HG02870 (cell line): ENCODE results near the gene GAMT.
A peak's percentile ranks its signal among the peaks of the same experiment; 100 is the strongest.
"Not testable (repeated sequence)": the region's sequence is repeated elsewhere in the genome, so short reads cannot be mapped to it uniquely, and the experiment has no call there.

Experiments used
- ATAC-seq: cut with Tn5 transposase; IDR thresholded peaks from one replicate; pipeline ENCODE4 v1.9.1; 2021; ENCODE audit warnings: mild to moderate bottlenecking, moderate library complexity; ENCODE audit not compliant: unreplicated experiment

Gene GAMT

GRCh38 chr19:1401138-1401888, at the start of gene GAMT:
GAMT (minus strand) TSS chr19:1401542; CDS start chr19:1401476, 66 bp downstream.
- no peak for ATAC-seq

DNA sequence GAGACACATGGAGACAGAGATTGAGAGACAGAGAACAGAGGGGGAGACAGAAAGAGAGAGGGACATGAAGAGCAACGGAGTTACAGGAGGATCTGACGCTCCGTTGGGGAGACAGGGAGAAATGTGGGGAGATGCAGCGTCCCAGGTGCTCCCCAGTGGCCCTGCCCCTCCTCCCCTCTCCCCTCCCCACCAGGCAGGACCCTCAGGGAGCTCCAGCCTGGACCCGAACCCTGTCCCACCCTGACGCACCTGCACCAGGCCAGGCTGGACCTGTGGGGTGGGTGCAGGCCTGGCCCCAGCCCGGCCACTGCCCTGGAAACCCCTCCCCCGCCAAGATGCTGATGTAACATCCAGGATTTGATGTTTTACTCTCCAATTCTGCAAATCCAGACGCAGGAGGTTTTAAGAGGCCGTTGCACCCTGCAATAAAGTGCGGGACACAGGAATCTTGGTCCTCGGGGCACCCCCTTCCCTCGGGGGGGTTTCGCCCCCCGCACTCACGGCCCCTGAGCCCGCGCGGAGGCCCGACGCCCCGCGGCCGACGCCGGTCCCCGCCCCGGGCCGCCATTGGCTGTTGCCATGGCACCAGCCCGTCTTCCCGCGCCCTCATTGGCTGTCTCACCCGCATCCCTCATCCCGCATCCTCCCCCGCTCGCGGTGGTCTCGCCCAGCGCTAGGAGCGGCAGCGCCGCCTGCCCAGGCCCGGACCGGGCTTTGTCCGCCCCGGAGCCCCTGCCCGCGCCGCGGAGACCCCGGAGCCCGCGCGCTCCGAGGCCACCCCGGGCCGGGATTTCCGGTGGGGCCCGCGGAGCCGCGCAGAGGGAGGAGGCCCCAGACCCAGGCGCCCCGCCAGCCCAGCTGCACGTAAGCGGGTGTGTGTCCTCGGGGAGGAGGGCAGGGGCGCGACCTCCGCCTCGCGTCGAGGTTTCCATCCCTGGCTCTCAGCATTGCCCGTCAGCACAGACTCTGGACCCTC, 48.4 kb upstream of the GAMT start, which contains the start of gene APC2:
TSS of gene APC2 (plus strand) at position 655 of the 976 bp plus-strand sequence. CDS start 2,881 bp downstream, outside the sequence.
- no peak for ATAC-seq

GRCh38 chr19:1447944-1448343, 46.6 kb upstream of the GAMT start:
- ATAC-seq = no peak

DNA sequence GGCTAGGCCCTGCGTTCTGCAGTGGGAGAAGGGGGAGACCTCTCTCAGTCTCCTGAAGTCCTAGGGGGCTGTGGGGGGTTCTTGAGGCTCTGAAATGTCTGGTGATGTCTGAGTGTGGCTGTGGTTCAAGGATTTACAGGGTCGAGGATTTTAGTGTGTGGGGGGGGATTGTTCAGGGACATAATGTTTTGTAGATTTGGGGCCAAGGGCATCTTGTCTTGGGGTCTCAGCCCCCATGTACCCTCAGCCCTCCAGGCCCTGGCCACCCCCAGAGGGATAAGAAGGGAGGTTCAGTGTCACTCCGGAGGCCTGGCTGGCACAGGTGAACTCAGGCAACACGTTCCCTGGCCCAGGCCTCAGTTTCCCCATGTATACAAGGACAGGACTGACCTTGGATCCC, 46.2 kb upstream of the GAMT start:
- ATAC-seq = no peak

DNA sequence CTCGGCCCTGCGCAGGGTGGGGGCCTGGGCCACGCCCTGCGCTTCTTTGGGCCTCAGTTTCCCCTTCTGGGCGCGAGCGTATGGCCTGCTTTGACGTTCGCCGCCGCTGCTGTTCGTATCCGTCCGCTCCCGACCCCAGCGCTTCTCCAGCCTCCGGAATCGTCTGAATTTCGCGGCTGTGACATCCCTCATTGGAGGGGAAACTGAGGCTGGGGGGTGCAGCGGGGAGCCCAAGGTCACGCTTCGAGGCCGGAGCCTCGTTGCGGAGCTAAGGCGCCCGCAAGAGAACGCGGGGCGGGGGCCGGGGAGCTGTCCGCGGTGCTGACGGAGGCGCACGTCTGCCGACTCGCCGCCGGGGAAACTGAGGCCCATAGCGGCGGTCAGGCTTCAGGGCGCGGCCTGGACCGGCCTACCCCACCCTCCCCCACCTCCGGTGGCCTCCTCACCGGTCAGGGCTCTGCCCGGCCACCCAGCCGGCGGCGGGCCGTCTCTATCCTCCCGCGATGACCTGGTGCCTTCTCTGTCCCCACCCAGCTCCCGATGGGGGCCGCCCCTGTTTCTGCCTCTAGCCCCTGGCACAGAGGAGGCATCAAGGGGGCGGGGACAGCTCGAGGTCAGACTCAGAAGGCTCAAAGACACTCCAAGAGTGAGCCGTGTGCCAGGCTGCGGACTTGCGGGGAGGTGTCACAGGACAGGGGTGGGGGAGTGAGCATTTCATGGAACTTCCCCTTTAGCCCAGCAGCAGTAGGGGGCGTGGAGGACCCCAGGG, 45.6 kb upstream of the GAMT start:
- no peak for ATAC-seq

DNA sequence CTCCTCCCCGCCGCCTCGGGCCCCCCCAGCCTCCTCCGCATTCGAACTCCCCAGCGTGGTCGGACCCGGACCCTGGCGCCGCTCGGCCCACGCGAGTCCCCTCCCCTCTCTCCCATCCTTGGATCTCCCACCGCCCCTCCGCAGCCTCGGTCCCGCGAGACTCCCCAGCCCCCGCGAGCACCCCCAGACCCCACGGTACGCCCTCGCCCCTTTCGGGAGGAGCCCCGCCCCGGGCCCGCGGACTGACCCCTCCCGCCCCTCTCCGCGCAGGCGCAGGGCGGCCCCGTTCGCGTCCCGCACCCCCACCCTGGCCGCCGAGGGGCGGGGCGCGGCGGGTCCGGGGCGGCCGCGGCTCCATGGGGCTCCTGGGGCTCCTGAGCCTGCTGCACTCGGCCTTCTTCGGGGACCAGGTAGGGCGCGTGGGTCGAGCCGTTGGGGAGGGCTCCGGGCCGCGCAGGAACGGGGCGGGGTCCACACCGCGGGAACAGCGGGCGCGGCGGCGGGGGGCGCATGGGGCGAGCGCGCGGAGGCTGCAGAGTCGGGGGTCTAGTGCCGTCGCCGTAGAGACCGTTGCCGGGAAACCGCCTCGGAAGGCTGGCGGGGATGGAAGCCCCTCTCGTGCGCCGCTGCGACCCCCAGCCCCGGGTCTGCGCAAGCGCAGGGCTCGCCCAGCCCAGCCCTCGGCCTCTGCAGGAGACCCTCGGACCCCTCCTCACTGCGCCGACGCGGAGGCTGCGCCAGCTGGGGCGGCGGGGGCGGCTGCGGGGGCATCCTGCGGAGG, 44.8 kb upstream of the GAMT start:
- no peak for ATAC-seq

DNA sequence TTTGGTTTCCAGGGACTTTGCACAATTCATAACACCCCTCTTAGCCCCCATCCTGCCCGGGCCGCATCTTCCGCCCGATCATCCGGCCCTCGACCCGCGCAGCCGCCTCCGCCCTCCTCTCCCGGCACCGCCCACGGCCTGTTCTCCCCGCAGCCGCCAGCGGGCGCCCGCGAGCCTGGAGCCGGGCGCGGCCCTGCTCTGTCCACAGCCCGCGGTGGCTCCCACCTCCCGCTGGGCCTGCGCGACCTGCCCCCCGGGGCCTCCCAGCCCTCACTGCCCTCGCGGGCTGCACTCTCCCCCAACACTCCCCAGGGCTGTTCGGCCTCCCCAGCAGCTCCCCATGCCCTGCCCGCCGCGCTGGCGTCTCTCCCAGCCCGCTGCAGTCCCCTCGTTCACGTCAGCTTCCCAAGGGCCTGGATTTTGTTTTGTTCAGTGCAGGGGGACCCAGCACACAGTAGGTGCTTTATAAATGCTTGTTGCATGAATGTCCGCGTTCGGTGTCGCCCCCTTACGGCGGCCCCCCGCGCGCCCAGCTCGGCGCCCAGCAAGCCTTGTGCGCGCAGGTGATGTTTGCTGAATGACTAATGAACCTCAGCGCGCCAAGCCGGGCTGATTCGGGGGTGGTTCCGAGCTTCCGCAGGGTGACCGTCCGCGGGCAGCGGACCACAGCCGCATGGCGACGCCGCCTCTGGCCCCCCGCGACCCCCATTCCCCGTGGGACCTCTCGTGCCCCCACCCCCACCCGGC, 44.0 kb upstream of the GAMT start:
- peak; percentile 67 for ATAC-seq

DNA sequence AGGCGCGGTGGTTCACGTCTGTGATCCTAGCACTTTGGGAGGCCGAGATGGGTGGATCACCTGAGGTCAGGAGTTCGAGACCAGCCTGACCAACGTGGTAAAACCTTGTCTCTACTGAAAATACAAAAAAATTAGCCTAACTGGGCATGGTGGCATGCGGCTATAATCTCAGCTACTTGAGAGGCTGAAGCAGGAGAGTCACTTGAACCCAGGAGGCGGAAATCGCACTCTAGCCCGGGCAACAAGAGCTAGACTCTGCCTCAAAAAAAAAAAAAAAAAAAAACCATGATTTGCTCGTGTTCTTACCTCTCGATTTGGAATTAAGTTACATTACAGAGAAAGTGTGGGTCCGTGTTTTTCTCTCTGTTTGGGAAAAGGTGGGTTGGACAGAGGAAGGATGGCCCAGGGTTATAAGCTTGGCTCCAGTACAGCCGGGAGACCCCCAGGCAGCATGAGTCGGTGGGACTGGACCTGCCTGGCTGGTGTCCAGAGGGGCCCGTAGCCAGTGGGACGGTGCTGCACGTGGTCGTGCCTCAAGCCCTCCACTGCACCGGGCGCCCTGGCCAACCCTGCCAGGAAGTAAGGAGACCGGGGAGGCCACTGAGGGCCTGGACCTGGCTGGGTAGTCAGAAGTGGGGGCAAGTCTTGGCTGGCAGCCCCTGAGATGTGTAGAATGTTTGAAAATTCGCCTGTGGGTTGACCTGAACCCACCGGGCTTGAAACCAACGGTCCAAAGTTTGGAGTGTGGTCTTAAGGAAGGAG, 40.5 kb upstream of the GAMT start:
- no peak for ATAC-seq

DNA sequence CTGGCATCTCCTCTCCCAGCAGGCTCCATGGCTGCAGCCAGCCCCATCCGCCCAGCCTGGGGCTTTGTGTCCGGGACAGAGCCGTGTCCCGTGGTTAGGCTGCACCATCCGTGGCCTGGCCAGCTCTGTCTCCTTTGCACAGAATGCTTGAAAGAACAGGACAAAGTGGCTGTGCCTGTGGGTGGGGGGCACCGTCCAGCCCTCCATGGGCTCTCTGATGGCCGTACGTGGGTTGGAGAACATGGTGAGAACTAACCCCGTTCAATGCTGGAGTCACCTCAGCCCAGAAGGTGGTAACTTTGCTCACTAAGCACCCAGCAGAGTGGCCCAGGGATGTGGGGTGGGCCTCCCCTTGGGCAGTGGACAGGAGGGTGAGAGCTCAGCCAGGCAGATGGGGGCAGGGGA, 39.7 kb upstream of the GAMT start:
- ATAC-seq = no peak

GRCh38 chr19:1440418-1440801, 39.1 kb upstream of the GAMT start:
- ATAC-seq = no peak

- not testable (repeated sequence) for ATAC-seq
These were observed 38.4 kb upstream of the GAMT start for GRCh38 chr19:1439525-1440417.

DNA sequence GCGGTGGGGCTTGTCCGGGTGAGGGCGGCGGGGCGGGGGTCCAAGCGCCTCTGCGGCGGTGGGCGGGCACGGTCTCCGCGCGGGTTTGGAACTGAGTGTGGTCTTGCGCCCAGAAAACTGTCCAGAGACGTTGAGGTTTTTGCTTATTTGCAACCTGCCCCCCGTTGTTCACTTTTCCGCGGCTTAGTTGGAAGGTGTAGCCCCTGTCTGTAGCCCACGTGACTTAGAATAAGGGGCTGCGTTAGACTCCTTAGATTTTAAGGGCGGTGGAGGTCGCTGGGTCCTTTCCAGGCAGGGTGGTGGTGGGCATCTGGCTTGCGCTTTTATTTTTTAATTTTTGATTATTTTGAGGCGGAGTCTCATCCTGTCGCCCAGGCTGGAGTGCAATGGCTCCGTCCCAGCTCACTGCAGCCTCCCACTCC, 37.6 kb upstream of the GAMT start:
- ATAC-seq = no peak

- ATAC-seq = peak; percentile 75
These were observed 36.9 kb upstream of the GAMT start, which contains the start of gene RPS15 for GRCh38 chr19:1438035-1438932. RPS15 (plus strand) TSS chr19:1438396; CDS start chr19:1438426, 30 bp downstream.

DNA sequence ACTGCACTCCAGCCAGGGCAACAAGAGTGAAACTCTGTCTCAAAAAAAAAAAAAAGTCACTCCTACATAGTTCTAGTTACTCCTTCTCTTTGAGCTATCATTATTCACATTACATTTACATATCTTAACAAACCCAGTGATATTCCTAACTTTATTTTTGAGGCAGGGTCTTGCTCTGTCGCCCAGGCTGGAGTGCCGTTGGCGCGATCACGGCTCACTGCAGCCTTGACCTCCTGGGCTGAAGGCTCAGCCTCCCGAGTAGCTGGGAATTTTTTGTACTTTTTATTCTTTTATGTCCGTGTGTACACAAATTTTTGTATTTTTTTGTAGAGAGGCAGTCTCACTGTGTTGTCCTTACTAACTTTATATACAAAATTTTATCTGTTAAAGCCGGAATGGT, 36.3 kb upstream of the GAMT start:
- no peak for ATAC-seq

DNA sequence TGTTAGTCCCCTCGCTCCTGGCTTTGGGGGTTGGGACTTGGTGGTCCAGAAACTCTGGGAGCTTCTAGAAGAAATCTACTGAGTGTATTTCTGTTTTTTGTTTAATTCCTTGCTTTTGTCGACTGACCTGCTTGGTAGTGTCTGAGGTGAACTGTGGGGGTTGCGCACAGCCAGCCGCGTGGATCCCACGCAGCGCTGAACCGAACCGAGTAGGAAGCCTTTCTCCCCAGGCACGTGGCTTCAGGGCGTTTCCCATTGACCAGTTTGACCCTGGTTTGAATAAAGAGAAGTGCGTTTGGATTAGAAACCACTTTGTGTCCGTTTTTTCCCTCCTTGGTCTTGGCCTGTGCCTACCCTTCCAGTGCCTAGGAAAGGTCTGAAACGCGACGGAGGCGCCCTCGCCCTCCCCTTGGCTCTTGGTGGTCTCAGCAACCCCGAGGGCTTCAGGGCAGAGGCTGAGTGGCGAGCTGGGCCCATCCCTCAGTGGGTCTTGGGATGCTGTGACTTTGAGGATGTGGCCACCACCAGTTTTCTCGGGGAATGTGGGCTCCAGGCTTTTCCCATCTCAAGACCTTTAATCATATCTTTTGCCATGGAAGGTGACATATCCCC, 34.1 kb upstream of the GAMT start:
- no peak for ATAC-seq

DNA sequence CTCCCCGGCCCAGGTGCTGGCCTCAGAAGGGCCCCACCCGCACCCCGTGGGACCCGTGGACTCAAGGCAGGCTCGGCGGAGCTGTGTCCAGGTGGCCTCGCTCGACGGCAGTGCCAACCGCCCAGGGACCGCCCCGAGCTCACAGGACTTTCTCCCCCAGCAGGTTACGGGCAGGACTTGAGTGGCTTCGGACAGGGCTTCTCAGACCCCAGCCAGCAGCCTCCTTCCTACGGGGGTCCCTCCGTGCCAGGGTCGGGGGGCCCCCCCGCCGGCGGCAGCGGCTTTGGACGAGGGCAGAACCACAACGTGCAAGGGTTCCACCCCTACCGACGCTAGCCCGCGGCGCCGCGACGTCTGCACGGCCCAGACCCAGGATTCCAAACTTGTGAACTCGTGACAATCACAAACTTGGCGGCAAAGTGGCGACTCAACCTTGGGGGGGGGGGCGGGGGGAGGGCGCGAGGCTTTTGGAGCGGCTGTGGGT, 33.3 kb upstream of the GAMT start:
- no peak for ATAC-seq
